ENCODE data around the gene PPIL1. TPM values are rescaled to one million over a fixed set of nuclear protein-coding genes. Genes with fewer than 3 reads are reported as not detected.

Gene PPIL1
- total and polyA plus RNA-seq, 2 of the 13 experiments (the other 11 are each of a cell fraction or from before 2014, with no cell fraction given): 74.2 to 144 TPM

DNA sequence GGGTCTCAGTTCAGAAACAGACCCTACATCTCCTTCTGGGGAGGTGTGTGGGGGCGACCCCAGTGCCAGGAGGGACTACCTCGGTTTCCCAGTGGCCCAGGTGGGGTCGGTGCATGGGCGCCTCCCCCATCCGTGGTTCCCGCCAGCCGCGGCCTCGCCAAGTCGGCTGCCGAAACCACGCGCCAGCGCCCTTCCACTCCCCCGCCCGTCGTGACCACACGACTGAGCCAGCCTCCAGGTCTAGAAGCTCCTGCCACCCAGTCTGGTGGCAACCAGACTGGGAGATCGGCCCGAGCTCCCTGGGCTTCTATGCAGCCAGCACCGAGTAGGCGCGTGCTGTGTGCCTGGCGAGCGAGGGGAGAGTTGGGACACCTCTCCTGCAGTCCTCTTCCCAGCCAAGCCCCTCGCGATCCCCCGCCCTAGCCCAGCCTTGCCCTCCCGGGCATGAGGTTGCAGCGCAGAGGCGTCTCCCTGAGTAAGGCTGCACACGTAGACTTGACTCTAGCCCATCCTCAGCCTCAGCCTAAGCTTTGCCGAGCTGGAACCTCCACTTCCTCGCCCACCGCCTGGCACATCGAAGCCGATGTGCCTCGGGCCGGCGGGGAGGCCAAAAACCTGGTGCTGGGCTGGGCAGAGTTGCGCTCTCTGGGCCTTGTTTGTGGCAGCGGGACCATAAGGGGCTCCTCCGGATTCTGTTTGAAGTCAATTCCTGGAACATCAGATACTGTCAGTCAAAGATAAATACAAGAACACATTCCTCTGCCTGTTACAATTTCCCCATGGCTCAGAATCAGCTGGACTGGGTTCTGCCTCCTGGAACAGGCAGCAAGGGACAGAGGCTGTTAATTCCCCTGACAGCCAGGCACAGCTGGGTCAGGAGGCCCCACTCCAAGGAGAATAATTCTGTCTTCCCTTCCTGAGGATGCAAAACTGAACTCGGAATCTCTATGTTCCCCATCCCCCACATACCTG, 33.9 kb downstream of the PPIL1 start (continued):
- TF ChIP-seq NR1H2 (CRISPR knock-in tag; IDR thresholded peaks at IDR 0.05; ENCODE audit: borderline replicate concordance, low read depth) (peak; percentile 51; the same call in 1 of the 2 replicates), ZNF792 (CRISPR knock-in tag; IDR thresholded peaks at IDR 0.05) (no peak), ZNF75D (CRISPR knock-in tag; IDR thresholded peaks at IDR 0.05; ENCODE audit: borderline replicate concordance) (no peak), HDAC2 (CRISPR knock-in tag; IDR thresholded peaks at IDR 0.05) (peak; percentile 9; the same call in 1 of the 2 replicates), HNRNPK (IDR thresholded peaks at IDR 0.05; ENCODE audit: low read depth, low read length, poor library complexity, severe bottlenecking) (no peak), DMAP1 (CRISPR knock-in tag; IDR thresholded peaks at IDR 0.05) (no peak; the same call in 1 of the 2 replicates), ZNF333 (CRISPR knock-in tag; IDR thresholded peaks at IDR 0.05; ENCODE audit: borderline replicate concordance) (no peak), ZKSCAN5 (CRISPR knock-in tag; IDR thresholded peaks at IDR 0.05) (no peak), FLYWCH1 (CRISPR knock-in tag; IDR thresholded peaks at IDR 0.05) (no peak)
- TF ChIP-seq, protein P1, sequence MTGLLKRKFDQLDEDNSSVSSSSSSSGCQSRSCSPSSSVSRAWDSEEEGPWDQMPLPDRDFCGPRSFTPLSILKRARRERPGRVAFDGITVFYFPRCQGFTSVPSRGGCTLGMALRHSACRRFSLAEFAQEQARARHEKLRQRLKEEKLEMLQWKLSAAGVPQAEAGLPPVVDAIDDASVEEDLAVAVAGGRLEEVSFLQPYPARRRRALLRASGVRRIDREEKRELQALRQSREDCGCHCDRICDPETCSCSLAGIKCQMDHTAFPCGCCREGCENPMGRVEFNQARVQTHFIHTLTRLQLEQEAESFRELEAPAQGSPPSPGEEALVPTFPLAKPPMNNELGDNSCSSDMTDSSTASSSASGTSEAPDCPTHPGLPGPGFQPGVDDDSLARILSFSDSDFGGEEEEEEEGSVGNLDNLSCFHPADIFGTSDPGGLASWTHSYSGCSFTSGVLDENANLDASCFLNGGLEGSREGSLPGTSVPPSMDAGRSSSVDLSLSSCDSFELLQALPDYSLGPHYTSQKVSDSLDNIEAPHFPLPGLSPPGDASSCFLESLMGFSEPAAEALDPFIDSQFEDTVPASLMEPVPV (CRISPR knock-in tag; IDR thresholded peaks at IDR 0.05): no peak
- TF ChIP-seq, protein P2, sequence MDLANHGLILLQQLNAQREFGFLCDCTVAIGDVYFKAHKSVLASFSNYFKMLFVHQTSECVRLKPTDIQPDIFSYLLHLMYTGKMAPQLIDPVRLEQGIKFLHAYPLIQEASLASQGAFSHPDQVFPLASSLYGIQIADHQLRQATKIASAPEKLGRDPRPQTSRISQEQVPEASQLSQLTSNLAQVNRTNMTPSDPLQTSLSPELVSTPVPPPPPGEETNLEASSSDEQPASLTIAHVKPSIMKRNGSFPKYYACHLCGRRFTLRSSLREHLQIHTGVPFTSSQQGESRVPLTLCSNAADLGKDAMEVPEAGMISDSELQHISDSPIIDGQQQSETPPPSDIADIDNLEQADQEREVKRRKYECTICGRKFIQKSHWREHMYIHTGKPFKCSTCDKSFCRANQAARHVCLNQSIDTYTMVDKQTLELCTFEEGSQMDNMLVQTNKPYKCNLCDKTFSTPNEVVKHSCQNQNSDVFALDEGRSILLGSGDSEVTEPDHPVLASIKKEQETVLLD (CRISPR knock-in tag; IDR thresholded peaks at IDR 0.05; ENCODE audit: low read depth): no peak
- TF ChIP-seq, protein P3, sequence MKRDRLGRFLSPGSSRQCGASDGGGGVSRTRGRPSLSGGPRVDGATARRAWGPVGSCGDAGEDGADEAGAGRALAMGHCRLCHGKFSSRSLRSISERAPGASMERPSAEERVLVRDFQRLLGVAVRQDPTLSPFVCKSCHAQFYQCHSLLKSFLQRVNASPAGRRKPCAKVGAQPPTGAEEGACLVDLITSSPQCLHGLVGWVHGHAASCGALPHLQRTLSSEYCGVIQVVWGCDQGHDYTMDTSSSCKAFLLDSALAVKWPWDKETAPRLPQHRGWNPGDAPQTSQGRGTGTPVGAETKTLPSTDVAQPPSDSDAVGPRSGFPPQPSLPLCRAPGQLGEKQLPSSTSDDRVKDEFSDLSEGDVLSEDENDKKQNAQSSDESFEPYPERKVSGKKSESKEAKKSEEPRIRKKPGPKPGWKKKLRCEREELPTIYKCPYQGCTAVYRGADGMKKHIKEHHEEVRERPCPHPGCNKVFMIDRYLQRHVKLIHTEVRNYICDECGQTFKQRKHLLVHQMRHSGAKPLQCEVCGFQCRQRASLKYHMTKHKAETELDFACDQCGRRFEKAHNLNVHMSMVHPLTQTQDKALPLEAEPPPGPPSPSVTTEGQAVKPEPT (CRISPR knock-in tag; IDR thresholded peaks at IDR 0.05; ENCODE audit: low read depth): 0 out of 2 replicates have a peak, but pooled peaks have one; percentile 36
- TF ChIP-seq, protein P4, sequence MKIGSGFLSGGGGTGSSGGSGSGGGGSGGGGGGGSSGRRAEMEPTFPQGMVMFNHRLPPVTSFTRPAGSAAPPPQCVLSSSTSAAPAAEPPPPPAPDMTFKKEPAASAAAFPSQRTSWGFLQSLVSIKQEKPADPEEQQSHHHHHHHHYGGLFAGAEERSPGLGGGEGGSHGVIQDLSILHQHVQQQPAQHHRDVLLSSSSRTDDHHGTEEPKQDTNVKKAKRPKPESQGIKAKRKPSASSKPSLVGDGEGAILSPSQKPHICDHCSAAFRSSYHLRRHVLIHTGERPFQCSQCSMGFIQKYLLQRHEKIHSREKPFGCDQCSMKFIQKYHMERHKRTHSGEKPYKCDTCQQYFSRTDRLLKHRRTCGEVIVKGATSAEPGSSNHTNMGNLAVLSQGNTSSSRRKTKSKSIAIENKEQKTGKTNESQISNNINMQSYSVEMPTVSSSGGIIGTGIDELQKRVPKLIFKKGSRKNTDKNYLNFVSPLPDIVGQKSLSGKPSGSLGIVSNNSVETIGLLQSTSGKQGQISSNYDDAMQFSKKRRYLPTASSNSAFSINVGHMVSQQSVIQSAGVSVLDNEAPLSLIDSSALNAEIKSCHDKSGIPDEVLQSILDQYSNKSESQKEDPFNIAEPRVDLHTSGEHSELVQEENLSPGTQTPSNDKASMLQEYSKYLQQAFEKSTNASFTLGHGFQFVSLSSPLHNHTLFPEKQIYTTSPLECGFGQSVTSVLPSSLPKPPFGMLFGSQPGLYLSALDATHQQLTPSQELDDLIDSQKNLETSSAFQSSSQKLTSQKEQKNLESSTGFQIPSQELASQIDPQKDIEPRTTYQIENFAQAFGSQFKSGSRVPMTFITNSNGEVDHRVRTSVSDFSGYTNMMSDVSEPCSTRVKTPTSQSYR (CRISPR knock-in tag; IDR thresholded peaks at IDR 0.05; ENCODE audit: borderline replicate concordance): no peak
- TF ChIP-seq, protein P5, sequence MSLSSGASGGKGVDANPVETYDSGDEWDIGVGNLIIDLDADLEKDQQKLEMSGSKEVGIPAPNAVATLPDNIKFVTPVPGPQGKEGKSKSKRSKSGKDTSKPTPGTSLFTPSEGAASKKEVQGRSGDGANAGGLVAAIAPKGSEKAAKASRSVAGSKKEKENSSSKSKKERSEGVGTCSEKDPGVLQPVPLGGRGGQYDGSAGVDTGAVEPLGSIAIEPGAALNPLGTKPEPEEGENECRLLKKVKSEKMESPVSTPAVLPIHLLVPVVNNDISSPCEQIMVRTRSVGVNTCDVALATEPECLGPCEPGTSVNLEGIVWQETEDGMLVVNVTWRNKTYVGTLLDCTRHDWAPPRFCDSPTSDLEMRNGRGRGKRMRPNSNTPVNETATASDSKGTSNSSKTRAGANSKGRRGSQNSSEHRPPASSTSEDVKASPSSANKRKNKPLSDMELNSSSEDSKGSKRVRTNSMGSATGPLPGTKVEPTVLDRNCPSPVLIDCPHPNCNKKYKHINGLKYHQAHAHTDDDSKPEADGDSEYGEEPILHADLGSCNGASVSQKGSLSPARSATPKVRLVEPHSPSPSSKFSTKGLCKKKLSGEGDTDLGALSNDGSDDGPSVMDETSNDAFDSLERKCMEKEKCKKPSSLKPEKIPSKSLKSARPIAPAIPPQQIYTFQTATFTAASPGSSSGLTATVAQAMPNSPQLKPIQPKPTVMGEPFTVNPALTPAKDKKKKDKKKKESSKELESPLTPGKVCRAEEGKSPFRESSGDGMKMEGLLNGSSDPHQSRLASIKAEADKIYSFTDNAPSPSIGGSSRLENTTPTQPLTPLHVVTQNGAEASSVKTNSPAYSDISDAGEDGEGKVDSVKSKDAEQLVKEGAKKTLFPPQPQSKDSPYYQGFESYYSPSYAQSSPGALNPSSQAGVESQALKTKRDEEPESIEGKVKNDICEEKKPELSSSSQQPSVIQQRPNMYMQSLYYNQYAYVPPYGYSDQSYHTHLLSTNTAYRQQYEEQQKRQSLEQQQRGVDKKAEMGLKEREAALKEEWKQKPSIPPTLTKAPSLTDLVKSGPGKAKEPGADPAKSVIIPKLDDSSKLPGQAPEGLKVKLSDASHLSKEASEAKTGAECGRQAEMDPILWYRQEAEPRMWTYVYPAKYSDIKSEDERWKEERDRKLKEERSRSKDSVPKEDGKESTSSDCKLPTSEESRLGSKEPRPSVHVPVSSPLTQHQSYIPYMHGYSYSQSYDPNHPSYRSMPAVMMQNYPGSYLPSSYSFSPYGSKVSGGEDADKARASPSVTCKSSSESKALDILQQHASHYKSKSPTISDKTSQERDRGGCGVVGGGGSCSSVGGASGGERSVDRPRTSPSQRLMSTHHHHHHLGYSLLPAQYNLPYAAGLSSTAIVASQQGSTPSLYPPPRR (CRISPR knock-in tag; IDR thresholded peaks at IDR 0.05; ENCODE audit: borderline replicate concordance): no peak

All from HepG2 (cell line).